ENCODE measurements around the gene OR10A5. TPM values are rescaled to one million over a fixed set of nuclear protein-coding genes. Genes with fewer than 3 reads are reported as not detected.
"Not testable (repeated sequence)": the region's sequence is repeated elsewhere in the genome, so short reads cannot be mapped to it uniquely, and the experiment has no call there.

Gene OR10A5, protein sequence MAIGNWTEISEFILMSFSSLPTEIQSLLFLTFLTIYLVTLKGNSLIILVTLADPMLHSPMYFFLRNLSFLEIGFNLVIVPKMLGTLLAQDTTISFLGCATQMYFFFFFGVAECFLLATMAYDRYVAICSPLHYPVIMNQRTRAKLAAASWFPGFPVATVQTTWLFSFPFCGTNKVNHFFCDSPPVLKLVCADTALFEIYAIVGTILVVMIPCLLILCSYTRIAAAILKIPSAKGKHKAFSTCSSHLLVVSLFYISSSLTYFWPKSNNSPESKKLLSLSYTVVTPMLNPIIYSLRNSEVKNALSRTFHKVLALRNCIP
- total RNA-seq = not detected

DNA sequence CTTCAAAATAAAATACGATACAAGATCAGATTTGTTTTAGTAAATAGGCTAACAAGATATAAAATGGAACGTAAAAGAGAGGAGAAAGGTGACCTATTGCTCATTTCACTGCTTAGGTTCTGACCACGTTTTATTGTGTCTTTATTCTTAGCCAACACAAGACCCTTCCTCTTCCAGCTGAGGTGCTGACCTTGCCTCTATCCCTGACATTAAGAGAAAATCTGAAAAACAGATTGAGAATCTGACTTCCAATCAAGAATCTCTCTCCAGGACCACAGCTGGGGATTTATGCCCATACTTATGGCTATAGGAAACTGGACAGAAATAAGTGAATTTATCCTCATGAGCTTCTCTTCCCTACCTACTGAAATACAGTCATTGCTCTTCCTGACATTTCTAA is at the start of gene OR10A5:
TSS of gene OR10A5 (plus strand) at position 301 of the 400 bp plus-strand sequence. CDS start at position 301, 0 bp downstream.
- DNase-seq (ENCODE audit: low spot score) = no peak
- no peak for ATAC-seq

DNA sequence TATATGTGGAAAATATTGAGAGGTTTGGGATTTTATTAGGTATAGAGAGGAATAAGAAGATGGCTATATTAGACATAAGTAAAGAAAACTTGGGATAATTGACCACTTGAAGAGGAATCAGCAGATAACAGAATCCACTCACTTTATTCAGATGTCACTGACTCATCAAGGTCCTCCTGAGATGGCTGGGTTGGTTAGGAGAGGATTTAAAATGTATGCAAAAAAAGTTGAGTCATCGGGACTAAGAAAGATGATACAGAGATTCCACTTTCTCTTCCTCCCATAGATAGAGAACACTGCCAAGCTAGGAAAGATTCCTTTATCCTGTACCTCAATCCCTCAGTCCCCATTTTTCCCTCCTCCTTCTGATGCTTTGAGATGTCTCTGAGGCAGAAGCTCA is 46.1 kb upstream of the OR10A5 start, which contains the start of gene OR6A2:
TSS of gene OR6A2 (minus strand) at position 288 of the 400 bp plus-strand sequence. CDS start 3,981 bp downstream, outside the sequence.
- DNase-seq (ENCODE audit: low spot score) (no peak), ATAC-seq (no peak)

DNA sequence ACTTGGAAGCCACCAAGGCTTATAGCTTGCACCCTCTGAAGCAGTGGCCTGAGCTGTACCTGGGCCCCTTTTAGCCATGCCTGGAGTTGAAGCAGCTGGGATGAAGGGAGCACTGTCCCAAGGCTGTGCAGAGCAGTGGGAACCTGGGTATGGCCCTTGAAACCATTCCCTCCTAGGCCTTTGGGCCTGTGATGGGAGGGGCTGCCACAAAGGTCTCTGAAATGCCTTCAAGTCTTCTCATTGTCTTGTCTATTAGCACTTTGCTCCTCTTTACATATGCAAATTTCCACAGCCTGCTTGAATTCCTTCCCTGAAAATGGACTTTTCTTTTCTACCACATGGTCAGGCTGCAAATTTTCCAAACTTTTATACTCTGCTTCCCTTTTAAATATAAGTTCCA is 44.4 kb upstream of the OR10A5 start:
- not testable (repeated sequence) for ATAC-seq; DNase-seq (ENCODE audit: low spot score)

DNA sequence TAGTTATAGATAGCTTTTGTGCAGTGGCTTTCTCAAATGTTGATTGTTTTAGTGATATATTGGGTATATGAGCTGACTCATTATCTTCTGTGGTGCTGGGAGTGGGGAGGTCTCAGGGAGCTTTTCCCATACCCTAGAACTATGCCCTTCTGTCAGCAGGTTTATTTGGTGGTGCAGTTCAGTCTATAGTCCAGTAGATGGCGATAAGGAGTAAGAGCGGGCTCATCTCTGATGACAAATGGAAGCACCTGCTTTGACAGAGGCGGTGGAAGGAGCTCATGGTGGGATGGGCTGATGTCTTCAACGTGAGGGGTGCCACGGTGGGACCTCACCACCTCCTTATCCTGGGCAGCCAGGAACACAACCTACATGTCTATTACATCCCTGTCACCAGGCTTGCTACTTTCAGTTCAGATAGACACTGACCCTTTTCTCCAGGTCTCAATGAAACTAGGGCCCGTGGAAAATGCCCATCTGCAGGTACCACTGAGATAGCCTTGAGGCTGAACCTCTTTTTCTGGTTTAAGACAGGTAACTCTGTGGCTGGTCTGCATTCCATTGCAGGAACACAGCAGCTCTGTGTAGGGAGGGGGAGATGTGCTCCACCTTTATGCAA is 33.0 kb upstream of the OR10A5 start:
- ATAC-seq (peak; percentile 97), DNase-seq (ENCODE audit: low spot score) (no peak)

DNA sequence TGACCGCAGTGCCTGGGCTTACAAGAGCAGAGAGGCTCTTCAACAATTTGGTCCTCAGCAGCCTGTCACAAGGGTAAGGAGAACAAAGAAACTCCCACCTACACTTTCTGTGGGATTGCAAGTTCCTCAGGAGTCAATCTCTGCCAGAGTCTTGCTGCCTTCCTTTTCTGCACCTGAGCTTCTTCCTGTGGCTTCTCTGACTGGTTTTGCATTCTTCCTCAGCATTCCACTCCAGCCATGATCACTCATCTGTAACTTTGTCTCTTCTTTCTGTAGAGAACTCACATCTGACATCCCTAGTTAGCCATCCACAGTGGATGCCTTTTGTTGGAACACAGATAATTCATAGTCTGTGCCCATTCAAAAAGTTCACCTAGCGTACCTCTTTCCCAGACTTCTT is 31.8 kb upstream of the OR10A5 start:
- ATAC-seq (no peak), DNase-seq (ENCODE audit: low spot score) (no peak)

DNA sequence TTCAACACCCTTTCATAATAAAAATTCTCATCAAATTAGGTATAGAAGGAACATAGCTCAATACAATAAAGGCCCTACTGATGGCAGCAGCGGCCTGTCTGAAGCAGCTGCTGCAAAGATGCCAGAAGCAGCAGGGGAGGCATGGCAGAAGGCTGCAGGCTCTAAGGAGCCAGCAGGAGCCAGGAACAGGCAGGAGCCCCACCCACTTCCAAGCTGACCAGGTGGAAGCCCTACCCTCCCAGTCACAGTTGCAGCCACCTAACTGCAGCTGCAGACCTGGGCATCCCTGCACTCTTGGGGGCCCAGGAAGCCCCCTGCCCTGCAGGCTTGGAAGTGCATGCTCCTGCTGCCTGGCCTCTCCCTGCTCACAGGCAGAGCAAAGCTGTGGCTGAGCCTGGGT is 27.8 kb upstream of the OR10A5 start:
- ATAC-seq (no peak), DNase-seq (ENCODE audit: low spot score) (no peak)

DNA sequence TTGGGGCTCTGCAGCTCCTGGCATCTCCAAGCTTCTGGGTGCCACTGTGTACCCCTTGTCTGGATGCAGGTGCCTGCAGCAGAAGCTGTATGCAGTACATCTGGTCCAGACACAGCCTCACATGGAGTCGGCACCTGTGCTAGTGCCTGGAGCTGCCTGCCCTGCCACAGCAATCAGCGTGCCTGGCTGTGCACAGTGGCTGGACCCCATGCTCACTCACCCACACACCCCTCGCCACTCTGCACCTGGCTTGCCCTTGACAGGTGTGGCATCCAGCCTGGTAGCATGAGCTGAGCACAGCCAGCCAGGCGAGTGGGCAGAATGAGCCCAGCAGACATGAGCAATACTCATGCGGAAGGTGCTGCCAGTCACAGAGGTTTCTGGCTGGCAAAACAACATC is 26.5 kb upstream of the OR10A5 start:
- ATAC-seq (no peak), DNase-seq (ENCODE audit: low spot score) (no peak)

DNA sequence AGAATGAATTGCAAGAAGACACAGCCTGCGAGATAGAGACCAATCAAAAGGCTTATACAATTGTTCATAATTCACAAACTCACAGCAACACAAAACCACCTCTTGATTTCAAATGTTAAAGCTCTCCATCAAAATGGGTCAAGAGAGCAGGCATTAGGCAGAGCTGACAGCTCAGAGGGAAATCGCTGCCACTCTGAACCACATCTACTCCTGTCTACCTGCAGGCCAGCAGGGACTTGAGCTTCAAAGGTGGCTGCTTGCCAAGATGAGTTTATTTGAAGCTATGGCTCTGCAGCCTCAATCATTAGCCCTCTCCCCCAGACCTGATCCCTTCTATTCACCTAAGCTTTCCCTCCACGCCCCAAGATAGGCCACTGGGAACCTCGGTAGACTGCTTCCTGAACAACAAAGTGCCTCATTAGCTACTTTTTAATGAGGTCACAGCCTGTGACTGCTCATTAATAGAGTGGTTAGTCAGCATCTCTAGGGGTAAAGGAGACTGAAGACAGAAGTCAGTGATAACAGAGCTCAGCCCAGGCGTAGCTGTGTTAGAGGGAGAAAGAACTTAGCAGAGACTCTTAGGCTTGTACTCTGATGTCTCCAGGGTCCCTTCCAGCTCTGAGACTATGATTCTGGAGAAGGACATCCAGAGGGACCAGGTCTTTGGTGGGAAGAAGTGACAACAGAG is 21.2 kb upstream of the OR10A5 start:
- DNase-seq (ENCODE audit: low spot score) = no peak

DNA sequence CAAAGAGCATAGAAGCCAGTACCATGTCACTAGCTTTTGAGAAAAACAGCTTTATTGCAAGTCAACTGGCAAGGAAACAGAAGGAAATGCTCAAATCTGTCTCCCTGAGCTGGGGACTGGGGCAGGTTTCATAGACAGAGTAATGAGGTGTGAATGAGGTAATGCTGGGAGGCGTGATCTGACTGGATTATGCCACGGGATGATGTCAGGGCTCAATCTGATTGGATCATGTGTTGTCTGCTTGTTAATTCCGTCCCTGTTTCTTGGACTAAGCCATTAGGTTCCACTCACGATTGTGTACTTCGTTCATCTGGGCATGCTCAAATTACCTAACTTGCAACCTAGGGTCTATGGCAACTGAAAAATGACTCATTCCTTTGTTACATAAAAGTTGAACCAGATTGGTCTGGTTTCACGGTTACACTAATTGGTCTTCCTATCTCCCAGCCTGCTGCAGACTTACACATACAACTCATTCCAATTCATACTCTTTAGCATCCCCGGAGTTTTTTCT is 20.2 kb upstream of the OR10A5 start:
- no peak for ATAC-seq
- no peak for DNase-seq (ENCODE audit: low spot score)

More for the DNA sequence above, 21.2 kb upstream of the OR10A5 start:
- ATAC-seq = no peak

DNA sequence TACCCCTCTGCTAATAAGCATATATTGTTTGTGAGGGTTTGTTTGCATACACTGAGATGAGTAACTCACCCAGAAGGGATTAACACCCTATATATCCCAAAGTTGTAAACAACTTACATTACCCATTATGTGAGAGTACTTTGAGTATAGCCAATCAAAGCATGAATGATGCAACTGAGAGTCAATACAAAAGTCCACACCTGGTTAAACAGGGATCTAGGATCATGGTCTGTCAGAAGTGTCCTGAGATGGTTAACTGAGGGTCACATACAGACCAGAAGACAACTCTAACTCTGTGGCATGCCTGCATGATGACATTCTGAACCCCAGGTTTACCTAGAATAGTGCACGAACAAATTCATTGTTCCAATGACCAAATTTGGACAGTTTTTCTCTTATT is 17.4 kb upstream of the OR10A5 start:
- ATAC-seq (no peak), DNase-seq (ENCODE audit: low spot score) (no peak)

DNA sequence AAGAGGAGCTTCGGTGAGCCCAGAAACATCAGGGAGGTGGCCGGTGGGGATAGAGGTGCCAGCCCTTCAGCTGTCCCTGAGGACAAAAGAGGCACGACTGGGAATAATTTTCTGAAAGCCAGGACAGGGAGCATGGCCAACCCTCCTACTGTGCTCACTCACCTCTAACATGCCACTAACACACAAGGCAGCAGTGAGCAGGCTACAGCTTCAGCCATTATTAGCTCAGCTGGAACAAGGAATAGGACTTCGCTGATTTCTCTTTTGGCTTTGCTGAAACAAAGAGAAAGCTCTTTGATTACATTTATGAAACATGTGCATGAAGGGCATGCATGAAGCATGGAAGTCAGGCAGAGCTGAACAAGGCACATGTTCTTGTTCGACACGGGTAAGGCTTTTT is 12.1 kb upstream of the OR10A5 start:
- DNase-seq (ENCODE audit: low spot score) = no peak
- ATAC-seq = no peak

DNA sequence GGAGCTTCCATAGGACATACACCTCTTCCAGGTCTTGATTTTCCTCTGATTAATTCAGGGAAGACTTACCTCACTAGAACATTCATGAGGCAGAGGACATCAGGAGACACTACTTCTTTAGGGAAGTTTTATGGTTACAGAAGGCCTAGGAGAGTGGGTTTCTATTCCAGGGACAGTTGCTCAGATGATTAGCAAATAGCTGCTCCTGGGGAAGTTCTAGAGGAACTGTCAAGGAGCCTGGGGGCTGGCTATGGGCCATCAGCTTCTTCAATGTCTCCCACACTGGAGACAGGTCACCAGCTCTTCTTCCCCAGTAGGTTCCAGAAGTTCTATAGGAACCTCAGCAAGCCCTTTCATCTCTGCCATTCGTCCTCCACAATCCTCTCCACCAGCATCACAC is 11.5 kb upstream of the OR10A5 start:
- DNase-seq (ENCODE audit: low spot score) (no peak), ATAC-seq (no peak)

DNA sequence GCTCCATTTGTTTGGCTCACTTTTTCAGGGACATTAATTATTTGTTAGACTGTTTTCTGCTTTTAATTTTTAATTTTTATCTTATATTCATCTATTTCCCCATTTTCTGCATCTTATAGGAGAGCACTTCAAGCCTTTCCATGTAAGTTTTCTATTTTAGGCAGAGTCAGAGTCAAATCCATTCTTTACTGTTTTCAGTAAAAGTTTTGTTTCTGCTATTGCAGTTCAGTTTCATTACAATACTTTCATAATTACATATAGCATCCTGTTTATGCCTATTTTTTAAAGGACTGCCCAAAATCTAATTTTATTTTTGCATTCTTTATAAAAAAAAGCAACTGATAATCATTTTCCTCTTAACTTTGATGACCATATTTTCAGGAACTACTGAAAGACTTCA is 3.8 kb upstream of the OR10A5 start:
- ATAC-seq = no peak
- no peak for DNase-seq (ENCODE audit: low spot score)

DNA sequence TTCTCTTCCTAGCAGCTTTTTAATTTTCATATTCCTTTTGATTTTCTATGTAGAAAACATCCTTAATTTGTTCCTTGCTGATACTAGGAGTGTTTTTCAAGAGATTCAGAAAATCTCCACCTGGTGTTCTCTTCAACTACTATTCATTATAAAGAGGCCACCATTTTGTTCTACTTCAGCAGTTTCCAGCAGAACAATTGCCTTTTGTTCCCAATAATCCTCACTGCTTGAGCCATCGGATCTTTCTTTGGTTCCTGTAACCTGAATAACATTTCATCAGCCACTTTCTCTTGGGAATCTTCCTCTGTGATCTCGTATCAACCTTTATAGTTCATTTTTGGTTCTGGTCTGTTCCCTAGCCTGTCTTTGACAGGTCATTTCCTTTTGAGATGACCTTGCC is 1.8 kb upstream of the OR10A5 start:
- ATAC-seq (no peak), DNase-seq (ENCODE audit: low spot score) (no peak)

DNA sequence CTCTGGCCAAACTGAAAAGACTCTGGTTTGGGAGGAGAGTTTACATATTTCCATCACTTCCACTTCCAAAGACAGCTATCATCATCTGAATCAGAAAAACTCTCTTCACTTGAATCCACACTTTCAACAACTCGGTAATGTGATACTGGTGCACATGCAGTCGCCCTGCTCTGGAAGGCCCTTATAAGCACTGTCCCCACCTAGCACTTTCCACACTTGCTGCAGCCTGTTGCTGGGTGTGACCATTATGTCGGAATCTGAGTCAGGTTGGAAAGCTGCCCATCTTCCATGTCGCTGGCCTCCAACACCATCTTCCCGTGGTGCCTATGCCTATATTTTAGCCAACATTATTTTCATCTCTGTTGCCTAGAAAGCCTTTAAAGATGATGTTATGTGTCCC is 1.1 kb upstream of the OR10A5 start:
- ATAC-seq = no peak

DNA sequence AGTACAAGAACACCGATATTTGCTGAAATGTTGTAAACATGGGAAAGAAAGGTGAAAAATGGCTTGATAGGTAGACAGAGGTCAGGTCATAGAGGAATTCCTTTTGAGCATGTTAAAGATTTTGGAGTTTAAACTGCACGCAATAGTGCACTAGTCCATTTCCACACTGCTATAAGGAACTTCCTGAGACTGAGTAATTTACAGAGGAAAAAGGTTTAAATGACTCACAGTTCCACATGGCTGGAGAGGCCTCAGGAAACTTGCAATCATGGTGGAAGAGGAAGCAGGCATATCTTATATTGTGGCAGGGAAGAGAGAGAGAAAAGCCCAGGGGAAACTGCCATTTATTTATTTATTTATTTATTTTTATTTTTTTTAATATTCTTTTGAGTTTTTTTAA is 5.0 kb downstream of the OR10A5 start:
- DNase-seq (ENCODE audit: low spot score) (no peak), ATAC-seq (no peak)

More for the DNA sequence above, 1.1 kb upstream of the OR10A5 start:
- DNase-seq (ENCODE audit: low spot score) = no peak

DNA sequence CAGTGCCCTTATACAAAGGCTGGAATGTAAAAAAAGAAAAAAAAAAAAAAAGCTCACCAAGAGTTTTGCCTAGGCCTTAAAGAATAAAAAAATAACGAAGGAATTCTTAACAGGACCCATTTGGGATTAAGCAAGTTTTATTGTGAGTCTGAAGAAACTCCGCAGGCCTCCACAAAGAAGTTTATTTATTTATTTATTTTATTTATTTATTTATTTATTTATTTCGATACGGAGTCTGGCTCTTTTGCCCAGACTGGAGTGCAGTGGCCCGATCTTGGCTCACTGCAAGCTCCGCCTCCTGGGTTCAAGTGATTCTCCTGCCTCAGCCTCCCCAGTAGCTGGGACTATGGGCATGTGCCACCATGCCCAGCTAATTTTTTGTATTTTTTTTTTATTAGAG is 9.3 kb downstream of the OR10A5 start:
- DNase-seq (ENCODE audit: low spot score); ATAC-seq: not testable (repeated sequence)

DNA sequence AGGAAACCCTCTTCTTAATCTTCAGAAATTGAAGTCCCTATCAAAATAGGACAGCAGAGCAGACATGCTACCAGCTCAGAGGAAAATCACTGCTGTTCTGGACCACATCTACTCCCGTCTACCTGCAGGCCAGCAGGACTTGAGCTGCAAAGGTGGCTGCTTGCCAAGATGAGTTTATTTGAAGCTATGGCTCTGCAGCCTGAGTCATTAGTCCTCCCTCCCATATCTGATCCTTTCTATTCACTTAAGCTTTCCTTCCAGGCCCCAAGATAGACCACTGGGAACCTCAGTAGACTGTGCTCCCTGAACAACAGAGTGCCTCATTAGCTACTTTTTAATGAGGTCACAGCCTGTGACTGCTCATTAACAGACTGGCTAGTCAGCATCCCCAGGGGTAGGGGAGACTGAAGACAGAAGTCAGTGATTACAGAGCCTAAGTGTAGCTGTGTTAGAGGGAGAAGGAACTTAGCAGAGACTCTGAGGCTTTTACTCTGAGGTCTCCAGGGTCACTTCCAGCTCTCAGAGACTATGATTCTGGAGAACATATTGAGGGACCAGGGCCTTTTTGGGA is 10.6 kb downstream of the OR10A5 start:
- no peak for ATAC-seq

DNA sequence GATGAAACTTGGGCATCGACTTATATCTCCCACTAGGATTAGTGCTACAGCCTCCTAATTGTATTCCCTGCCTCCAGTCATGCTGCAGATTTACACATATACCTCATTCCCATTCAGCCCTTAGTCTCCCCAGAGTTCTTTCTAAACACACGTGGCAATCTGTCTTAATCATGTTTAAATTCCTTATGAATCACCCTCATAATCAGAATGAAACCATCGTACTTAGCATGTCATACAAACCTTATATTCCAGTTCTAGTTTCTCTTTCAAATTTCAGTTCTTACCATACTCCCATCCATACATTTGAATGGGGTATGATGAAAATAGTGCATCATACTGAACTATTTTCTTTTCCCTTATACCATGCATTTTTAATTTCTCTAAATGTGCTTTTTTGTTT is 11.4 kb downstream of the OR10A5 start:
- no peak for DNase-seq (ENCODE audit: low spot score)
- no peak for ATAC-seq

More for the DNA sequence above, 10.6 kb downstream of the OR10A5 start:
- no peak for DNase-seq (ENCODE audit: low spot score)

DNA sequence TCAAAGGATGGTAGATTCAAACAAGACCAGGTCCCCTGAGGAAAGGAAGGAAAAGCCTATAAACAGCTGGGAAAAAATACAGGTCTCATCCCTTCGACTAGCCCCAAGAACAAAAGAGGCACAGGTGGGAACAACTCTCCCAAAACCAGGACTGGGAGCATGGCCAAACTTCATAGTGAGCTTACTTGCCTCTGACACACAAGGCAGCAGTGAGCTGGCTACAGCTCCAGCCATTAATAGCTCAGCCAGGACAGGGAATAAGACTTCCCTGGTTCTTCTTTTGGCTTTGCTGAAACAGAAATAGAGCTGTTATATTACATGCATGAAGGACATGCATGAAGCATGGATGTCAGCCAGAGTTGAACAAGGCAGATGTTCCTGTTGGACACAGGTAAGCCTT is 17.5 kb downstream of the OR10A5 start, which contains the start of gene OR10A2:
TSS of gene OR10A2 (plus strand) at position 97 of the 400 bp plus-strand sequence. CDS start 6,698 bp downstream, outside the sequence.
- ATAC-seq (no peak), DNase-seq (ENCODE audit: low spot score) (no peak)

DNA sequence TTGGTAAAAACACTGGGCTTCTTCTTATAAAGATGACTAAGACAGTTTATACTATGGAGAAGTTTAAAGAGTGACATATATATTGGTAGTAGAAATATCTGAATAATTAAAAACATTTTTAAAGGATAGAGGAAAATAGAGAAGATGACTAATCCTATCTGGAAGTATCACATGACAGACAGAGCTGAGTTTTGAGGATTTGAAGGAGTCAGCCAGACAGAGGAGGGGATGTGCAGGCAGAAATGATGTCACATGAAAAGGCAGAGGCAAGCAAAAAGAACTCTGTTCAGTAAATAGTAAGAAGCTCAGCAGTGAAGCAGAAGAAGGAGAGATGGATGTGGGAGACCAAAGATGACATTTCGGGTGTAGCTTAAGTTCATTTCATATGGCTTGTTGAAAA is 19.0 kb downstream of the OR10A5 start:
- DNase-seq (ENCODE audit: low spot score) (no peak), ATAC-seq (no peak)
